Upper lobe of right lung (tissue), 1 donor: ENCODE data around the gene TAS2R40. TPM values are rescaled to one million over a fixed set of nuclear protein-coding genes. Genes with fewer than 3 reads are reported as not detected.

Experiments
- ATAC-seq: fragments of 200-7000 bp; cut with Tn5 transposase; one replicate; pipeline ENCODE4 v1.9.1; 2020; ENCODE audit warnings: mild to moderate bottlenecking, moderate library complexity
- DNase-seq: peaks from one replicate; pipeline ENCODE4 v3.0.0-alpha.2; 2020
- H3K27ac ChIP-seq: fragments of 200-600 bp; one replicate; pipeline ENCODE4 v1.8.0; 2022
- H3K27me3 ChIP-seq: fragments of 200-600 bp; one replicate; pipeline ENCODE4 v1.8.0; 2022; ENCODE audit warnings: mild to moderate bottlenecking
- H3K36me3 ChIP-seq: fragments of 200-600 bp; one replicate; pipeline ENCODE4 v1.8.0; 2022
- H3K4me1 ChIP-seq: fragments of 200-600 bp; one replicate; pipeline ENCODE4 v1.8.0; 2022
- H3K4me3 ChIP-seq: fragments of 200-600 bp; one replicate; pipeline ENCODE4 v1.8.0; 2022; ENCODE audit warnings: mild to moderate bottlenecking
- H3K9me3 ChIP-seq: fragments of 200-600 bp; one replicate; pipeline ENCODE4 v1.8.0; 2022
- intact Hi-C: fragments of 100-400 bp; cut with DNase I; formaldehyde crosslinking; loops from one replicate; pipeline ENCODE4 v1.11.0; 2022
- total RNA-seq: library from RNA; stranded (reverse); fragmentation: NEBNext Ultra II Directional; extraction: Animal tissue kit (Norgen Biotek cat#: 25700); gene quantifications from one replicate; pipeline ENCODE4 v1.2.1, GENCODE V29; 2021
- TF ChIP-seq, protein P1 (sequence below): fragments of 200-600 bp; IDR thresholded peaks from one replicate; pipeline ENCODE4 v1.8.0; 2022; ENCODE audit warnings: antibody characterized with exemption
- donor health status: DM: no; HTN: yes; CAD: no; lungs with severe emphysema.

TAS2R40 gene
- total RNA-seq, 1 donor from 2014 or later = not detected

DNA sequence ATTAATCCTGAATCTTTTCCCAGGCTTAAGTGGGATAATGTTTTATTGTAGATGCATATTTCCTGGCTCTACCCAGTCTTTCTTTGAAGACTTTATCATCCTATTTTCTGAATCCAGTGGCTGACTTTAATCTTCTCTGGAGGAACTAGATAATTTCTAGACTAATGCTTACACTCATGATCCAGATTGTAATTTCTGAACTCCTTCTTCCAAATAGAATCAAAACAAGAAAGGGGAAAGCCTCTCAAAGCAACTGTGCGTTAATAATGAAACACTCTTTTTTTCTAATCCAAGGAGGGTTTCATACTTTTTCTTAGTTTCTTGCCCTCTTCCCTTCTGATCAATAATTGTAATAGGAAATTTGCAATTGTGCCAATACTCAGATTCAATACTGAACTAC, 49.4 kb downstream of the TAS2R40 start:
- intact Hi-C loops = no loop called here
- no peaks in the 10 kb centered on the region for H3K4me1 ChIP-seq
- no peaks in the 10 kb centered on the region for H3K27me3 ChIP-seq
- peaks cover 41% of the 10 kb centered on the region for H3K36me3 ChIP-seq
- H3K9me3 ChIP-seq = no peaks in the 10 kb centered on the region
- no peak overlapping the region for H3K4me3 ChIP-seq
- ATAC-seq (no peak), DNase-seq (no peak)
- H3K27ac ChIP-seq = no peak overlapping the region
- TF ChIP-seq, protein P1, sequence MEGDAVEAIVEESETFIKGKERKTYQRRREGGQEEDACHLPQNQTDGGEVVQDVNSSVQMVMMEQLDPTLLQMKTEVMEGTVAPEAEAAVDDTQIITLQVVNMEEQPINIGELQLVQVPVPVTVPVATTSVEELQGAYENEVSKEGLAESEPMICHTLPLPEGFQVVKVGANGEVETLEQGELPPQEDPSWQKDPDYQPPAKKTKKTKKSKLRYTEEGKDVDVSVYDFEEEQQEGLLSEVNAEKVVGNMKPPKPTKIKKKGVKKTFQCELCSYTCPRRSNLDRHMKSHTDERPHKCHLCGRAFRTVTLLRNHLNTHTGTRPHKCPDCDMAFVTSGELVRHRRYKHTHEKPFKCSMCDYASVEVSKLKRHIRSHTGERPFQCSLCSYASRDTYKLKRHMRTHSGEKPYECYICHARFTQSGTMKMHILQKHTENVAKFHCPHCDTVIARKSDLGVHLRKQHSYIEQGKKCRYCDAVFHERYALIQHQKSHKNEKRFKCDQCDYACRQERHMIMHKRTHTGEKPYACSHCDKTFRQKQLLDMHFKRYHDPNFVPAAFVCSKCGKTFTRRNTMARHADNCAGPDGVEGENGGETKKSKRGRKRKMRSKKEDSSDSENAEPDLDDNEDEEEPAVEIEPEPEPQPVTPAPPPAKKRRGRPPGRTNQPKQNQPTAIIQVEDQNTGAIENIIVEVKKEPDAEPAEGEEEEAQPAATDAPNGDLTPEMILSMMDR = no peak

Other genes with a start within 250 kb of the TAS2R40 start
- gene OR9A2, start 194.9 kb upstream of the TAS2R40 start, total RNA-seq = not detected
- not detected for gene OR6V1, start 169.7 kb upstream of the TAS2R40 start, total RNA-seq
- gene PIP, start 90.0 kb upstream of the TAS2R40 start, total RNA-seq = not detected
- not detected for gene TAS2R39, start 38.6 kb upstream of the TAS2R40 start, total RNA-seq
- 149 TPM for gene GSTK1, start 41.4 kb downstream of the TAS2R40 start, total RNA-seq
- gene TMEM139, start 62.9 kb downstream of the TAS2R40 start, total RNA-seq = 25.1 TPM
- 26.7 TPM for gene CASP2, start 66.3 kb downstream of the TAS2R40 start, total RNA-seq
- not detected for gene CLCN1, start 94.1 kb downstream of the TAS2R40 start, total RNA-seq
- gene FAM131B, start 140.7 kb downstream of the TAS2R40 start, total RNA-seq = 0.90 TPM
- gene ZYX, start 159.3 kb downstream of the TAS2R40 start, total RNA-seq = 263 TPM
- 13.9 TPM for gene EPHA1, start 186.8 kb downstream of the TAS2R40 start, total RNA-seq
- not detected for gene TAS2R60, start 221.4 kb downstream of the TAS2R40 start, total RNA-seq